Activated CD4-positive, alpha-beta T cell treated with anti-CD3 and anti-CD28 coated beads, Interleukin-2, Interleukin-6, amounts not matched to agents 100 ng/mL and 50 ng/mL, durations not matched to agents 16 hours and 8 hours (primary cell): ENCODE data around the gene ARFGEF3.
"Not testable (repeated sequence)": the region's sequence is repeated elsewhere in the genome, so short reads cannot be mapped to it uniquely, and the experiment has no call there.

Source experiments
- DNase-seq: peaks from one replicate; pipeline ENCODE4 v3.0.0-alpha.2; 2020

Gene ARFGEF3

DNA sequence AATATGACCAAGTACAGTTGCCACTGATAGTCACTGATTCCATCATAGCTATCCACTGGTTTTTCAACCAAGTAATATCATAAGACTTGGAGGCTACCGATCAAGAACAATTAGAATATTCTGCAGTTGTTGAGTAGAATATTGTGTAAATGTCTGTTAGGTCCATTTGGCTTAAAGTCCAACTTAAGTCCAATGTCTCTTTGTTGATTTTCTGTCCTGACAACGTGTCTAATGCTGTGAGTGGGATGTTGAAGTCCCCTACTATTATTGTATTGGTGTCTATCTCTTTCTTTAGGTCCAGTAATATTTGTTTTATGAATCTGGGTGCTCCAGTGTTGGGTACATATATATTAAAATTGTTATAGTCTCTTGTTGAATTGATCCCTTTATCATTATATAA lies 13.9 kb downstream of the ARFGEF3 start:
- DNase-seq: no peak

DNA sequence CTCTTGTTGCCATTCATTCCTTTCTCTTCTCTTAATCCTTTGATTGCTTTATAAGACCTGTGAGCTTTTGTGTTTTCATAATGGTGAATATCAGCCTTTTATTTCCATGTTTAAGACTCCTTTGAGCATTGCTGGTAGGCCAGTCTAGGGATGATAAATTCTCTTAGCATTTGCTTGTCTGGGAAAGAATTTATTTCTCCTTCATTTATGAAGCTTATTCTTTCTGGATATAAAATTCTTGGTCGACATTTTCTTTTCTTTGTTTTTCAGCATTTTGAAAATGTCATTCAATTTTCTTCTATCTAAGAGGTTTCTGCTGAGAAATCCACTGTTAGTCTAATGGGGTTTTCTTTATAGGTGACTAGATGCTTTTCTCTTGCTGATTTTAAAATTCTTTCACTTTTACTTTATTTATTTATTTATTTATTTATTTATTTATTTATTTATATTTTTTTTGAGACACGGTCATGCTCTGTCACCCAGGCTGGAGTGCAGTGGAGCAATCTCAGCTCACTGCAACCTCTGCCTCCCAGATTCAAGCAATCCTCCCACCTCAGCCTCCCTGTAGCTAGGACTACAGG lies 15.0 kb downstream of the ARFGEF3 start:
- no peak for DNase-seq

DNA sequence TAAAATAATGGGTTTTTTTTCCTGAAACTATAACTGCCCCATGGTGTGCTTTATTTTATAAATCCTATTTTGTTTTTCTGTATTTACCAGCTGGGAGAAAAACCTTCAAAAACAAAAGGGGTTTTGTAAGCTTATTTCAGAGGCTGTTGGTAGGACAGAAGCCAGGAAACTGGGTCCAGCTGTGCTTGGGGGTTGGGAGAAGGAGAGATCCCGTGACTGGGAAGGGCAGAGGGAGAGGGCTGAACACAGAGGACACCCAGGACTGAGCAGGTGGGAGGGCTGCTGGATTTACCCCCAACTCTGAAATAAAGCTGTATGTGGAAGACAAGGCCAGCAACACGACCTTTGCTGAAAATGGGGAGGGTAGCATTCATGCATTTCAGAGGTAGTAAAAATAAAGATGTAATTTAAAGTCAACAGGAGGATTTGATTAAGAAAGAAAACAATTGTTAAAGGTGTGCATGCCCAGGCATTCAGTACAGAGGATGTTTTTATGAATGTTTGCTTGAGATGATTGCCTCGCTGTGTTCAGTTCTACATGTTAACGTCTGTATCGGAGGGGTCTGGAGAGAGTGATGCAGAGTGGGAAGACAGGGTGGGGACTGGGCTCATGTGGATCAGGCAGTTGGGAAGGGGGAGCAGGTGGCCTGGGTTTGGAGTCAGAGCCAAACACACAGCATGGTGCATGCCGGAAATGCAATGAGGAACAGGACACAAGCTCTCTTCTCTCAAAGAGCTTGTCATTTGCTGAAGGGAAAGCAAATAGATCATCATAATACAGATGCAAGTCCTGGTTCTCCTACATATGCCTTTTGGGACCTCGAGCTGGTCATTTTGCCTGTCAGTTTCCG lies 21.4 kb downstream of the ARFGEF3 start:
- DNase-seq: no peak

DNA sequence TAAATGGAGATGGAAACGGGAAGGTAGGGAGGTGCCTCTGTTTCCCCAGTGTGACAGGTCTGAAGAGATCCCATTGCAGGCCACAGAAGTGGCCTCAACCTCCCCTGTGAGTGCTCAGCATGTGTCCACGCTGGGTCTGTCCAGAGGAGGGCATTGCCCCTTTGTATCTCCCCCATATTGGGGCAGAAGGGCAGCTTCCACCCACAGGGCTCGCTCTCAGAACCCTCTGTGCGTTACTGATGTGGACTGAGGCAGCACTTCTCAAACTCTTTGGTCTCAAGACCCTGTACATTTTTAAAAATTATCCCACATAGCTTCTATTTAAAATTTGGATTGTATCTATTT lies 22.0 kb downstream of the ARFGEF3 start:
- no peak for DNase-seq

DNA sequence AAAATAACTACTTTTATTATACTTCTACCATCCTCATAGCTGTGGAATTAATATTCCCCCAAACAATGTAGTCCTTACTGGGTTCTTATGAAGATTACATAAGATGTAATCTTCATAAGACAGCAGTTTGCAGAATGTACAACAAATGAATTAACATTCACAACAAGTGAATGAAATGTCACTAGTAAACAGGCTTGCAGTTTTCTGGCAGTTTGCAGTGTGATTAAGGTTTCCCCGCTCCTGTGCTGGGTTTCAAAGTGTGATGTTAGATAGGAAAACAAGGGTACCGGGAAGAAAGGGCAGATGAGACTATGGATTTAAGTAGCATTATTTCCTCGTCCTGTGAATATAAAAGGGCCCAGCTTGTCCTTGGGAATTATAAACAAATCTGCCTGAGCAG lies 22.5 kb downstream of the ARFGEF3 start:
- DNase-seq: no peak

DNA sequence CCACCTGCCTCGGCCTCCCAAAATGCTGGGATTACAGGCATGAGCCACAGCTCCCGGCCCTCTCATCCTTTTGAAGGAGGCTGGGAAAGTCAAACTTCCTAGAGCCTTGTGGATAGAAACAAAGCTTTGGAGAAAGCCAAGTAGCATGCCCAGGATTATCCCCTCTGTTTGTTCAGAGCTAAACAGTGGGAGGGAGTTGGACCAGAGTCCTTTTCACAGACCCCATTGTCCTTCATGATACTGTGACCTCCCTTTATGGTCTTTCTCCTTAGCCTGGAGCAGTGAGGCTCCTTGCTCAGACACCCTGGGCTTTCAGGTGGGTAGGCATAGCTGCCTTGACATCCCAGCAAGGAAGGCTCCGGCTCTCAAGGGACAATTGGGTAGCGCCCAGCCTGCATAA lies 25.4 kb downstream of the ARFGEF3 start:
- no peak for DNase-seq

DNA sequence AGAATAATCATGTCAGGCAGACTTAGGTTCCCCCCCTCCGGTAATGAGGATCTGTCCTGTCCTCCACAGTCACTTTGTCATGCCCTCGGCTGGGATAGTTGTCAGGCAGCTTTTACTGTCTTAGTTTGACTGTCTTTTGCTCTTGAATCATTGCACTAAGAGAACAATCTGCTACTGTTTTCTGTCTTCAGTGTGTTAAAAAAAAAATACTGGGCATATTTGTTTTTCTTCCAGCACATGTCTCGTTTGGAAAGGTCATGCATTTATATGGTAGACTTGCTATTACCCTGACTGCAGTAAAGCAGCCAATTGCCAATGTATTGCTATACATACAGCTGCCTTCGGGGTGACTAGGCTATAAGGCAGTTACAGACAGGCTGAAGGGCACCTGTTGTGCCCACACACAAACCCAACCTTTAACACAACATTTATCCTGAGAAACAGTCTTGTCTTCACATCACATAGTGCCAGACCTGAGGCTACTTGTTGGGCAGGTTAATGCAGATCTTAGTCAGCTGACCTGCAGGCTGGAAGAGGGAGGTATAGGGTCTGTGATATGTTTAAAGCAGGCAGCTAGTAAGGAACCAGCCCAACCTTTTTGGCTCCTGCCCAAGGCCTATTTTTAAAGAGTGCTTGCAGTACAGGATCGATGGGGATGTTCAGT lies 26.7 kb downstream of the ARFGEF3 start:
- no peak for DNase-seq

DNA sequence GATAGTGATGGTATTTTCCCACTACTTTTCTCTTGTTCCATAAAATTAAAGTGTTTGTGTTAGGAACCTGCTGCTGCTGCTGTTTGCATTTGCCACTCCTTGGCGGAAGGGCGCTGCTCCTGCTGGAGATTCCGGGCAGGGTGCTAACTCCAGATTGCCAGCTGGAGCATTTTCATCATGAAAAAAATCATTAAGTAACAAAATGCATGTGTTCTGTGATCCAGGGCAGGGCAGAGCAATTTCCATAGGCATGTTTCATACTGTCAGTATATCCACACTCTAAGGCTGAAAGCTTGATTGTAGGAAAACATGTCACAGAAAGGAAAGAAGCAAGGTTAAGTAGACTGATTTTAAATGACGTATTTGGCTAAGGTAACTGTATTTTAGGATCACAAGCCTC lies 32.5 kb downstream of the ARFGEF3 start:
- no peak for DNase-seq

DNA sequence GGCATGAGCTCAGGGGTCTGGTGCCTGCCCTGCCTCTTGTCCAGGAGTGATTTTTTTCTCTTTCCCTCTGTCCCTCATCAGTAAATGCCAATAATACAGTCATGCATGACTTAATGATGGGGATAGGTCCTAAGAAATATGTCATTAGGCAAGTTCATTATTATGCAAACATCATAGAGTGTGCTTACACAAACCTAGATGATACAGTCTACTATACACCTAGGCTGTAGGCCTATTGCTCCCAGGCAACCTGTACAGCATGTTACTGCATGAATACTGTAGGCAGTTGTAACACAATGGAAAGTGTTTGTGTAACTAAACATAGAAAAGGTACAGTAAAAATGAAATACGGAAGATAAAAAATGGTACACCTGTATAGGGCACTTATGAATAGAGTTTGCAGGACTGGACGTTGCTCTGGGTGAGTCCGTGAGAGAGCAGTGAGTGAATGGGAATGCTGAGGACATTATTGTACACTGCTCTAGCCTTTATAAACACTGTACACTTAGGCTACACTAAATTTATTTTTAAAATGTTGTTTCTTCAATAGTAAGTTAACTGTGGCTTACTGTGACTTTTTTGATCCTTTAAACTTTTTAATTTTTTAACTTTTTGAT lies 34.5 kb downstream of the ARFGEF3 start:
- DNase-seq: no peak

DNA sequence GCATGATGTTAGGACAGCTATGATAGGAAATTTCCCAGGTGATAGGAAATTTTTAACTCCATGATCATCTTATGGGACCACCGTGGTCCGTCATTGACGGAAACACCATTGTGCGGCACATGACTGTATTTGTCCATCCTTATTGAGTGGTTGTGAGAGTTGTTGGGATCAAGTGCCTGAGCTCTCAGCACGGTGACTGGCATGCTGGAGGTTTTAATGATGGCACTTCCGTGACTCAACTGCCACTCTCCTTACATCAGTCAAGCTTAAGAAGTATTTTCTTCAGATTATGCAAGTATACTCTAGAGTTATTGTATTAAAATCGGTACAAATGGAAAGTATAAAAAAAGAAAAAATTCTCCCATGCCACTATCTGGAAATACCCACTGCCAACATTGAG lies 35.8 kb downstream of the ARFGEF3 start:
- DNase-seq: no peak

DNA sequence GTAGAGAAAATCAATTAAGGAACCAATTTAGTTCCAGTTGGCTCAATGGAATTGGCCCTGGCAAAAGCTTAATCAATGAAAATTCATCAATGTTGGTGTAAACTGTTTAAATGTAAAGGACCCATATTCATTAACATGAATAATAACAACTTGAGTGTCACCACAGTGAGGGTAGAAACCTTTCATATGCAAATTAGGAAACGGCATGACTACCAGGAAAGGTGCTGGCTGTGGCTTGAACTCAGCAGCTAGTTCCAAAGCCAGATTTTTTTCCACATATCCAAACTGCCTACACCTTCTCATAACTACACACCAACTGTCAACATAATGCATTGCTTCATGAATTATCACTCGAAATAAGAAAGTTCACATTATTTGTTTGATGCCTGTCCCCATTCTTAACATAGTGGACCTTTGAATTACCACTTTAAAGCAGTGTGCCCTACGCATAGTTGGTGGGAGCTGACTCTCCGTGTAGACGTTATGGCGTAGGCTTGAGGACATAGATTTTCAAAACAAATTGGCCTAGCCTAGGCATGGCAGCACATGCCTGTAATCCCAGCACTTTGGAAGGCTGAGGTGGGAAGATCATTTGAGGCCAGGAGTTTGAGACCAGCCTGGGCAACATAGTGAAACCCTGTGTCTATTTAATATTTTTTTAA lies 36.8 kb downstream of the ARFGEF3 start:
- no peak for DNase-seq

DNA sequence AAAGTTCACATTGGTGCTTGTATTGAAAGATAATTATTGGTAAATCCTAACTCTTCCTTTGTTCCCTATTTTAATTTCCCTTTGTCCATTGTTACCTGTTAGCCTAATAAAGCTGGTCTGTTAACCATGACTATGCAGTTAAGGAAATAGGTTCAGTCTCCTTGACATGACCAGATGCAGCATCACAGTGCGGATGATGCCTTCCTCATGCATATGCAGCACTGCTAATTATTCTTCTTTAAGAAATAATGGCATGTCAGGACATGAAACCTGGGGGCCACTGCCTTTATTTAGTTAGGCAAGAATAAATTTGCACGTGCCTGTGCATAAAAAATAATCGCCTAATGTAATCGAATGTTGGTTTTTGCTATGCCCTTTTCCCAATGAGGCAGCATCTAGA lies 40.1 kb downstream of the ARFGEF3 start:
- DNase-seq: no peak

DNA sequence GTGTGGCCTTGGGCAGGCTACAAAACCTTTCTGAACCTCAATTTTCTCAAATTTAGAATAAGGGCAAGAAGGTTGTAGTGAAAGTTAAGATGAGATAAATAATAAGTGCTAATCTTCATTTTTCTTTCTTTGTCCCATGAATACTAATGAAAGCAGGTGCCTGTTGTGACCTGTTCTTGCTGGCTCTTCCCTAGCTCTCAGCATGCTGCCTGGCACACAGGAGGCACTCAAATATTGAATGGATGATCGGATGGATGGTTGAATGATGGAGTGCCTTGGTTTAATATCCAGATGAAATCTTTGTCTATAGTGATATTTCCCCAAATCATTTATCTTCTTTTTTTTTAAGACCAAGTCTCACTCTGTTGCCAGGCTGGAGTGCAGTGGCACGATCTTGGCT lies 41.6 kb downstream of the ARFGEF3 start:
- DNase-seq: no peak

DNA sequence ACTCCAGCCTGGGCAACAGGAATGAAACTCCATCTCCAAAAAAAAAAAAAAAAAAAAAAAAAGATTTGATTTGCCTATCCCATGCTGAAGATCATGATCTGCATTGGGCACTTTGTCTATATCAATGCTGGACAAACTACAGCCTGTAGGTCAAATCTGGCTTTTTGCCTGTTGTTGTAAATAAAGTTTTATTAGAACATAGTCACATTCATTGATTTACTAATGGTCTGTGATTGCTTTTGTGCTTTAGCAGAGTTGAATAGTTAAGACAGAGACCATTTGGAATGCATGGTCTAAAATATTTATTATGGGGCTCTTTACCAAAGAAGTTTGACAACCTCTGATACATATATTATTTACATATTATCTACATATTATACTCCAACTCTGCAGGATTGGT lies 42.6 kb downstream of the ARFGEF3 start:
- no peak for DNase-seq

DNA sequence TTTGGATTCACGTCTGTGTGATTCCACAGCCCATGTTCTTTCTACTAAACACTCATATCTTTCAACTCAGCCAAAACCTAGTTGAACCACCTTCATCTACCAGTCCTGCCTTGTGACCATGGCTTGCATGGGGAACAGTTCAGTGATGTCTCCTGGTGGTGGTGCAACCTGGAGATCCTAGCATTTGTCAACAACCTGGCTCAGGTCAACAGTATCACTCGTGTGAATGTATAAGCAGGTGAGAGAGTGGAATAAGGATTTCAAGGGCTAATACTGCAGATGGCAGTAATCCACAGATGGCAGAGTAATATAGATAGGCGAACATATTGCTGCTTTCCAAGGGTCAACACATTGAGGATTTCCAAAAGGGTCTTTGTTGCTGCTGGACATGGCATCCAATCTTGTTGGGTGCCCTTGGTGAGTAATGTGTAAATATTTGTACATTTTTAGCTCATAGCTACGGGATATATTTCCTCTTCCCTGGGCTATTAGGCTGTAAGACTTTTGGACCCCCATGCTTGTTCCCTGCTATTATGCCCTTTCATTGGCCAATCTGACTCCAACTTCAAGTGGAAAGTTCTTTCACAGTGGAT lies 43.1 kb downstream of the ARFGEF3 start:
- DNase-seq: no peak

DNA sequence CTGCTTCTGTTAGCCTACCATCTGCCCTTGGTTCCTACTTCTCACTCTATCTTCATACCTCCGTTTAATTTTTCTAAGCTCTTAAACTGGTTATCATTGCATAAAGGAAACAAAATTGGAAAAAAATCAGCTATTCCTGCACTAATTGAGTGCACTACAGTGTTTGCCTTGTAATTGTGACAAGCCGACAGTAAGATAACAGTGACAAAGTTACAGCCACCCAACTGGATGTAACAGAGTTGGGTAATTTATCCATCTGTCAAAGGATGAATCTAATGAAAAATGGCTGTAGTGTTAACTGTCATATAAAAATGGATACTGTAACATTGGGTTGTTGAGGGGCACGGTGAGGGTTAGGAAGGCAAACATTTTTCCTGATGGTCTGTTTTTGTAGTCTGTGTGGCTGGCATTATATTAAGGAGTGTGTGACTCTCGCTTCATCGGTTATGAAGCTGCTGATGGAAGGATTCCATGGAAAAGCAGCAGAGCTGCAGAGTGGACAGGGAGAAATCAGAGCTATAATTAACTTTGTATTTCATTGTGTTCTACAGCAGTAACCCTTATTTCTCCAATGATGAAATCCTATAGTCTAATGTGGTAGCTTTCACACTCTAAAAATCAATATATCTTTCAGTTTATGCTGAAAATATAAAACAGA lies 43.8 kb downstream of the ARFGEF3 start:
- DNase-seq: no peak

DNA sequence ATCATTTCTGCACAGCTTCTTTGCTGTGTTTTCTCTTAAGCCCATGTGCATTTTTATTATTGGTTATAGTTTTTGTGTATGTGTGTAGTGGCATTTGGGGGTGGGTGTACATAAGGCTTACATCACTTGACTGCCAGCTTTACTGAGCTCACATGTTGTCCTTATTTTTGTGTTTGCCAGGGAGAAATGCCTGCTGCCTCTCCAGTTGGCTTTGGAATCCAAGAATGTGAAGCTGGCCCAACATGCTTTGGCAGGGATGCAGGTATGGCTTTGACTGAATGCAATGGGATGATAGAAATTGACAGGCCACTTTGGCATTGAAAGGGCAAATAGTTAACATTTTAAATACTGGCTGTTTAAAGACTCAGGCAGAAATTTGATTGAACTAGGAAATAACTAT lies 45.1 kb downstream of the ARFGEF3 start:
- DNase-seq: no peak

DNA sequence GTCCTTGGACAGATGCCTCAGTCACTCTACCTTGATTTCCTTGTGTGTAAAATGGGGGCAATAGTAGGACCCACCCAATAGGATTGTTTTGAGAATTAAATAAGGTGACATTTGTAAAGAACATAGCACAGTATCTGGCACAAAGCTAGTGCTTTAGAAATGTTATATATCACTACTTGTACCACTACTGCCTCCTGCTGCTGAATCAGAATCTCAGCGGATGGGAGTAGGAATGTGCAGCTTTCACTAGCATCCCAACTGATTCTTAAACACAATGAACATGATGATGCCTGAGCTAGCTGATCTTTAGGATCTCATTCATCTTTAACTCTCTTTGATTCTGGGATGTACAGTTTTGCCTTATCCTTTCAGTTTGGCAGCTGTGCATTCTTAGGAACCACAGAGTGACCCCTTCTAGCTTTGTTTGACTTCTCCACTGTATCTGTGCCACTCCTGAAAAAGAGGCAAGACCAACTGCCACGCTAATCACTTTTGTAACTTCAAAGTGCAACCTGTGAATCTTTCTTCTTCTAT lies 49.4 kb downstream of the ARFGEF3 start:
- DNase-seq: no peak

DNA sequence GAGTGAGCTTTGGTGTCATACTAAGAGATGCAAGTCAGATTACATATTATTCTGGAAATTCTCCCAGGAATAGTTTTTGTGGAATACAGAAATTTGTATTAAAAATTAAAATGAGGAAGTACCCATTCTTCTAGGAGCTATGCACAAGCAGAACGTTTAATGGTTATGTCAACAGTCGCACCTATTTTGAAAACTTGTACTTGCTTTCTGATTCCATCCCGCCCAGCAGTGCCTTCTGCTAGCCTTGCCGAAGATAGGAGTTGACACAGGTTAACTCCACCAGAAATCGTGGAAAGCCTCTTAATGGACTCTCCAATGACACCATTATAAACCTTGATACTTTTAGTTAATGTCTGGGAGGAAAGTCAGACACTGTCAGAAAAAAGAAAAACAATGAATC lies 49.9 kb downstream of the ARFGEF3 start:
- no peak for DNase-seq

DNA sequence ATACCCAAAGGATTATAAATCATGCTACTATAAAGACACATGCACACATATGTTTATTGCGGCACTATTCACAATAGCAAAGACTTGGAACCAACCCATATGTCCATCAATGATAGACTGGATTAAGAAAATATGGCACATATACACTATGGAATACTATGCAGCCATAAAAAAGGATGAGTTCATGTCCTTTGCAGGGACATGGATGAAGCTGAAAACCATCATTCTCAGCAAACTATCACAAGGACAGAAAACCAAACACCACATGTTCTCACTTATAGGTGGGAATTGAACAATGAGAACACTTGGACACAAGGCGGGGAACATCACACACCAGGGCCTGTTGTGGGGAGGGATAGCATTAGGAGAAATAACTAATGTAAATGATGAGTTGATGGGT lies 50.8 kb downstream of the ARFGEF3 start:
- not testable (repeated sequence) for DNase-seq

DNA sequence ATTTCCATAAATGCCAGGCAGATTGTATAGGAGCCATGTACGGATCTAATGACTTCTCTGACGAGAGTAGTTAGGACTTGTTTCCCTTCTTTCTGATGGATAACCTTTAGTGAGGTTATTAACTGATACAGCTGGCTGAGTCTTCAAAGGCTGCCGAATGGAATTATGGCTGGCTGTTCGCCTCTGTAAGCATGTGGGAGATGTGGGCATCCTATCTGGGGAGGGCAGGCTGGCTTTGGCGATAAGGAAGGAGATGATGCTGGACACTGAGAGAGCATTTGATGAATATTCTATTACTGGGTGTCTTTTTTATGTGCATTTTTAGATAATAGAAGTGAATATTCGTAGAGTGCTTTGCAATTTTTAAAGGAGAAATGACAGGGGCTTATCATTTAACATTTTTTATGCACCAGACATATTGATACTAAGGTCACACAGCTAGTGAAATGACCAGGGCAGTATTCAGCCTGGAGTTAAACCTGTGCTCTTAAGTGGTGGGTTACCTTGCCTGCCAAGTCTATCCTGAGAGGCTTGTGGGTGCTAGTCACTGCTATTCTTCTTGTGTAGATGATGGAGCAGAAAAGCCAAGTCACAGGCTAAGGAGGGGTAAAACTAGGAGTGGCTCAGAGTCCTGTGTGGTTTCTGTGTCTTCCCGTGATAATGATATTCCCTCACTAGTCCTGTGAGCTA lies 53.5 kb downstream of the ARFGEF3 start:
- DNase-seq: no peak

DNA sequence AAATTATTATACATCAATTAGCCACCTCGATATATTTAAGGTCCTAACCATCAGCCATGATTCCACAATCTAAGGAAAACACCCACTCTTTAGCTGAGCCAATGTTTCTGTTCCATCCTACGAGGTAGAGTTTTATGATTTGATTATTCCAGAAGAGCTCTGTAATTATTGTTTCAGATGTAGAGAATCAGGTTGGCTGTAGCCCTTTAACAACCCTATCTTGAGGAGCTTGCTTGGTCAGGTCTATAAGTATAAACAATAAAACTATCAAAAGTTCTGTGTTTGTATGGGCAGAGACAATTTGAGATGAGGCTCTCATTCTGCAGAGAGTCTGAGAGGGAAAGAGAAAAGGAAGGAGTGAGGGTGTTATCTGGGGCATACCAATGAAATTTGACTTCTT lies 56.7 kb downstream of the ARFGEF3 start, which contains the start of gene PBOV1:
Gene PBOV1, minus strand, starts transcription at position 43 of the 400 bp plus-strand sequence. CDS start 96 bp downstream, outside the sequence.
- no peak for DNase-seq
